Activated CD4-positive, alpha-beta T cell treated with anti-CD3 and anti-CD28 coated beads, Interleukin-2, amount 10 ng/mL, durations not matched to agents 7 days and 5 days (primary cell): Measurements from ENCODE around the gene COG6. TPM values are rescaled to one million over a fixed set of nuclear protein-coding genes. Genes with fewer than 3 reads are reported as not detected.

Experiments
- CTCF ChIA-PET: fragments of 350-600 bp; sonication (Branson Sonifier 250); formaldehyde crosslinking; loops from one replicate; lab custom pipeline; 2021; ENCODE audit warnings: antibody characterized with exemption; lab: Charles Lee
- POLR2A ChIA-PET: fragments of 350-600 bp; sonication (Branson Sonifier 250); formaldehyde crosslinking; loops from one replicate; lab custom pipeline; 2021; ENCODE audit warnings: antibody characterized with exemption; lab: Charles Lee
- DNase-seq: peaks from one replicate; pipeline ENCODE4 v3.0.0-alpha.2; 2020
- H3K27ac Mint-ChIP-seq: one replicate; pipeline ENCODE4 v1.8.0; 2021; ENCODE audit warnings: mild to moderate bottlenecking, moderate library complexity, mixed read lengths
- H3K27me3 Mint-ChIP-seq: one replicate; pipeline ENCODE4 v1.8.0; 2021; ENCODE audit warnings: mixed read lengths
- H3K36me3 Mint-ChIP-seq: one replicate; pipeline ENCODE4 v1.8.0; 2021; ENCODE audit warnings: low read depth, mixed read lengths
- H3K4me1 Mint-ChIP-seq: one replicate; pipeline ENCODE4 v1.8.0; 2021; ENCODE audit warnings: mixed read lengths
- H3K4me3 Mint-ChIP-seq: one replicate; pipeline ENCODE4 v1.8.0; 2021; ENCODE audit warnings: mild to moderate bottlenecking, moderate library complexity, mixed read lengths
- H3K9me3 Mint-ChIP-seq: one replicate; pipeline ENCODE4 v1.8.0; 2021; ENCODE audit warnings: mixed read lengths
- total RNA-seq, 2 experiments: library from RNA; stranded (reverse); gene quantifications; one replicate each; pipeline ENCODE4 v1.2.3, GENCODE V29; 2021

COG6 gene
- total RNA-seq, 2 experiments from 2014 or later, result 26.5 TPM

GRCh38 chr13:39751805-39752204 lies 96.3 kb downstream of the COG6 start:
- CTCF ChIA-PET, result interaction anchor here (1.3 kb wide), 1 partner anchor 22 kb away, joined by 3 read pairs; no protein-coding TSS in a partner anchor
- no peaks in the 10 kb centered on the region for H3K4me1 Mint-ChIP-seq

GRCh38 chr13:39760521-39760920 lies 105.1 kb downstream of the COG6 start:
- CTCF ChIA-PET, result no interaction called here
- Mint-ChIP-seq H3K36me3 (no peaks in the 10 kb centered on the region), H3K27ac (no peak overlapping the region), H3K27me3 (no peaks in the 10 kb centered on the region), H3K4me1 (no peaks in the 10 kb centered on the region), H3K4me3 (no peak overlapping the region), H3K9me3 (no peaks in the 10 kb centered on the region)
- POLR2A ChIA-PET, result no interaction called here
- DNase-seq, result no peak

More at GRCh38 chr13:39751805-39752204, 96.3 kb downstream of the COG6 start:
- no peaks in the 10 kb centered on the region for H3K9me3 Mint-ChIP-seq
- H3K4me3 Mint-ChIP-seq, result no peak overlapping the region
- POLR2A ChIA-PET, result no interaction called here
- DNase-seq, result no peak
- H3K27ac Mint-ChIP-seq, result no peak overlapping the region
- H3K36me3 Mint-ChIP-seq, result peaks cover 10% of the 10 kb centered on the region
- no peaks in the 10 kb centered on the region for H3K27me3 Mint-ChIP-seq

GRCh38 chr13:39765801-39766463 lies 110.5 kb downstream of the COG6 start:
- ChIA-PET CTCF (interaction anchor here (1.0 kb wide), 1 partner anchor 12 kb away, joined by 3 read pairs; no protein-coding TSS in a partner anchor), POLR2A (no interaction called here)
- DNase-seq, result peak; percentile 15

GRCh38 chr13:39766464-39767158 lies 111.1 kb downstream of the COG6 start:
- H3K4me3 Mint-ChIP-seq, result no peak overlapping the region
- no peaks in the 10 kb centered on the region for H3K9me3 Mint-ChIP-seq
- H3K27me3 Mint-ChIP-seq, result no peaks in the 10 kb centered on the region
- no peaks in the 10 kb centered on the region for H3K4me1 Mint-ChIP-seq
- ChIA-PET CTCF (interaction anchor here (1.0 kb wide), 1 partner anchor 11 kb away, joined by 3 read pairs; no protein-coding TSS in a partner anchor), POLR2A (no interaction called here)
- no peak for DNase-seq
- no peak overlapping the region for H3K27ac Mint-ChIP-seq
- no peaks in the 10 kb centered on the region for H3K36me3 Mint-ChIP-seq

More at GRCh38 chr13:39765801-39766463, 110.5 kb downstream of the COG6 start:
- H3K27me3 Mint-ChIP-seq, result no peaks in the 10 kb centered on the region
- no peaks in the 10 kb centered on the region for H3K36me3 Mint-ChIP-seq
- no peak overlapping the region for H3K27ac Mint-ChIP-seq
- H3K9me3 Mint-ChIP-seq, result no peaks in the 10 kb centered on the region
- no peaks in the 10 kb centered on the region for H3K4me1 Mint-ChIP-seq
- no peak overlapping the region for H3K4me3 Mint-ChIP-seq

- no peak overlapping the region for H3K27ac Mint-ChIP-seq
- no peak overlapping the region for H3K4me3 Mint-ChIP-seq
- POLR2A ChIA-PET, result no interaction called here
- H3K4me1 Mint-ChIP-seq, result no peaks in the 10 kb centered on the region
- CTCF ChIA-PET, result interaction anchor here (2.2 kb wide), 1 partner anchor 11 kb away, joined by 6 read pairs; no protein-coding TSS in a partner anchor
- no peaks in the 10 kb centered on the region for H3K36me3 Mint-ChIP-seq
- no peaks in the 10 kb centered on the region for H3K27me3 Mint-ChIP-seq
- H3K9me3 Mint-ChIP-seq, result no peaks in the 10 kb centered on the region
- no peak for DNase-seq
Measured at GRCh38 chr13:39767791-39768517, 112.5 kb downstream of the COG6 start.

- Mint-ChIP-seq H3K4me3 (no peak overlapping the region), H3K9me3 (no peaks in the 10 kb centered on the region), H3K36me3 (no peaks in the 10 kb centered on the region), H3K27ac (no peak overlapping the region), H3K4me1 (no peaks in the 10 kb centered on the region), H3K27me3 (no peaks in the 10 kb centered on the region)
- ChIA-PET POLR2A (no interaction called here), CTCF (interaction anchor here (2.2 kb wide), 1 partner anchor 9 kb away, joined by 6 read pairs; no protein-coding TSS in a partner anchor)
- no peak for DNase-seq
Measured at GRCh38 chr13:39768962-39769361, 113.5 kb downstream of the COG6 start.

- ChIA-PET POLR2A (no interaction called here), CTCF (no interaction called here)
- H3K4me1 Mint-ChIP-seq, result no peaks in the 10 kb centered on the region
- no peaks in the 10 kb centered on the region for H3K9me3 Mint-ChIP-seq
- no peak overlapping the region for H3K4me3 Mint-ChIP-seq
- no peaks in the 10 kb centered on the region for H3K27me3 Mint-ChIP-seq
- no peak overlapping the region for H3K27ac Mint-ChIP-seq
- no peaks in the 10 kb centered on the region for H3K36me3 Mint-ChIP-seq
- no peak for DNase-seq
Measured at GRCh38 chr13:39770221-39771090, 115.0 kb downstream of the COG6 start.

- Mint-ChIP-seq H3K36me3 (no peaks in the 10 kb centered on the region), H3K27me3 (no peaks in the 10 kb centered on the region), H3K4me1 (peaks cover 13% of the 10 kb centered on the region), H3K4me3 (no peak overlapping the region), H3K9me3 (no peaks in the 10 kb centered on the region), H3K27ac (no peak overlapping the region)
- DNase-seq, result no peak
- ChIA-PET POLR2A (no interaction called here), CTCF (interaction anchor here (1.4 to 1.5 kb wide), 2 partner anchors 22 to 169 kb away, joined by 3 to 4 read pairs; no protein-coding TSS in a partner anchor)
Measured at GRCh38 chr13:39773833-39774232, 118.4 kb downstream of the COG6 start.

GRCh38 chr13:39776439-39776838 lies 121.0 kb downstream of the COG6 start:
- Mint-ChIP-seq H3K27me3 (no peaks in the 10 kb centered on the region), H3K27ac (no peak overlapping the region), H3K9me3 (no peaks in the 10 kb centered on the region), H3K36me3 (no peaks in the 10 kb centered on the region), H3K4me3 (no peak overlapping the region), H3K4me1 (peaks cover 25% of the 10 kb centered on the region)
- ChIA-PET CTCF (interaction anchor here (1.0 kb wide), 1 partner anchor 450 kb away, joined by 3 read pairs; no protein-coding TSS in a partner anchor), POLR2A (no interaction called here)
- DNase-seq, result no peak

- Mint-ChIP-seq H3K27me3 (no peaks in the 10 kb centered on the region), H3K4me3 (no peak overlapping the region), H3K4me1 (peaks cover 25% of the 10 kb centered on the region), H3K9me3 (no peaks in the 10 kb centered on the region), H3K27ac (no peak overlapping the region), H3K36me3 (no peaks in the 10 kb centered on the region)
- POLR2A ChIA-PET, result no interaction called here
- CTCF ChIA-PET, result interaction anchor here (0.7 to 2.6 kb wide), 3 partner anchors 8 to 12 kb away, joined by 3 to 6 read pairs (median 3); no protein-coding TSS in a partner anchor
- DNase-seq, result no peak
Measured at GRCh38 chr13:39777021-39777420, 121.6 kb downstream of the COG6 start.

GRCh38 chr13:39777527-39778061 lies 122.1 kb downstream of the COG6 start:
- CTCF ChIA-PET, result interaction anchor here (0.7 to 2.6 kb wide), 3 partner anchors 9 to 12 kb away, joined by 3 to 6 read pairs (median 3); no protein-coding TSS in a partner anchor
- peaks cover 25% of the 10 kb centered on the region for H3K4me1 Mint-ChIP-seq
- POLR2A ChIA-PET, result no interaction called here
- DNase-seq, result peak; percentile 37
- no peaks in the 10 kb centered on the region for H3K27me3 Mint-ChIP-seq
- no peaks in the 10 kb centered on the region for H3K9me3 Mint-ChIP-seq
- peak overlapping the region; percentile 10 for H3K27ac Mint-ChIP-seq
- no peaks in the 10 kb centered on the region for H3K36me3 Mint-ChIP-seq
- no peak overlapping the region for H3K4me3 Mint-ChIP-seq
